Measurements from ENCODE around the gene TRIM65. TPM values are rescaled to one million over a fixed set of nuclear protein-coding genes. Genes with fewer than 3 reads are reported as not detected.
A peak's percentile ranks its signal among the peaks of the same experiment; 100 is the strongest.
"Not testable (repeated sequence)": the region's sequence is repeated elsewhere in the genome, so short reads cannot be mapped to it uniquely, and the experiment has no call there.

The TRIM65 gene
- total and polyA plus RNA-seq, 2 experiments from 2014 or later, result 12.5 to 16.8 TPM

DNA sequence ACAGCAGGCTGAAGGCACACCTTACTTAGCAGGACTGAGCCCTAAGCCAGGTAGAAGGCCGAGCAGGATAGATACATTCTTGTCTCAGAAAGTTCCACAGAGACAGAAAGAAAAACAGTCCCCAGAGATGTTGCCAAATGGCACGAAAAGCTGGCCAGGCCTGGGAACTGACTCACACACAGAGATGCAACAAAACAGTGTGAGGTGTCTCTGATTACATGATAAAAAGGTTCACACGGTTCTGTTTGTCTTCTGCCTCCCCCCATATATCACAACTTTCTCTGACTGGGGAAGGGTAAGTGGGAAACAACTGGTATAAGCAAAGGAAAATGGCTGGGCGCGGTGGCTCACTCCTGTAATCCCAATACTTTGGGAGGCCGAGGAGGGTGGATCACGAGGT, 43.3 kb downstream of the TRIM65 start:
- H3K4me1 ChIP-seq (ENCODE audit: insufficient read depth), result peaks cover 5% of the 10 kb centered on the region
- peak overlapping the region; percentile 87 for H3K4me2 ChIP-seq
- H3K9me3 ChIP-seq (ENCODE audit: low read depth), result no peaks in the 10 kb centered on the region
- no peaks in the 10 kb centered on the region for H3K27me3 ChIP-seq
- H3K4me3 ChIP-seq, result no peak overlapping the region
- WGBS (ENCODE audit: low lambda C conversion rate, missing lambda C conversion rate), result 82% methylated on average over 7 of the region's 7 CpGs
- H3K36me3 ChIP-seq (replicated peaks; ENCODE audit: insufficient read depth, low read depth), result no peaks in the 10 kb centered on the region
- H2AFZ ChIP-seq, result no peak overlapping the region
- no peak for TF ChIP-seq EZH2 (IDR thresholded peaks at IDR 0.05; ENCODE audit: borderline replicate concordance)
- TF ChIP-seq EZH2phosphoT487 (IDR thresholded peaks at IDR 0.05; ENCODE audit: low read depth, severe bottlenecking, unreplicated experiment), result no peak
- TF ChIP-seq, protein P1, sequence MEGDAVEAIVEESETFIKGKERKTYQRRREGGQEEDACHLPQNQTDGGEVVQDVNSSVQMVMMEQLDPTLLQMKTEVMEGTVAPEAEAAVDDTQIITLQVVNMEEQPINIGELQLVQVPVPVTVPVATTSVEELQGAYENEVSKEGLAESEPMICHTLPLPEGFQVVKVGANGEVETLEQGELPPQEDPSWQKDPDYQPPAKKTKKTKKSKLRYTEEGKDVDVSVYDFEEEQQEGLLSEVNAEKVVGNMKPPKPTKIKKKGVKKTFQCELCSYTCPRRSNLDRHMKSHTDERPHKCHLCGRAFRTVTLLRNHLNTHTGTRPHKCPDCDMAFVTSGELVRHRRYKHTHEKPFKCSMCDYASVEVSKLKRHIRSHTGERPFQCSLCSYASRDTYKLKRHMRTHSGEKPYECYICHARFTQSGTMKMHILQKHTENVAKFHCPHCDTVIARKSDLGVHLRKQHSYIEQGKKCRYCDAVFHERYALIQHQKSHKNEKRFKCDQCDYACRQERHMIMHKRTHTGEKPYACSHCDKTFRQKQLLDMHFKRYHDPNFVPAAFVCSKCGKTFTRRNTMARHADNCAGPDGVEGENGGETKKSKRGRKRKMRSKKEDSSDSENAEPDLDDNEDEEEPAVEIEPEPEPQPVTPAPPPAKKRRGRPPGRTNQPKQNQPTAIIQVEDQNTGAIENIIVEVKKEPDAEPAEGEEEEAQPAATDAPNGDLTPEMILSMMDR (IDR thresholded peaks at IDR 0.05; ENCODE audit: poor library complexity), result no peak
- no peak for DNase-seq (ENCODE audit: low spot score)
- H3K27ac ChIP-seq, result peak overlapping the region; percentile 81
- no peaks in the 10 kb centered on the region for H3K9me2 ChIP-seq (replicated peaks; ENCODE audit: insufficient read depth)
- peaks cover 24% of the 10 kb centered on the region for H3K79me2 ChIP-seq
- no peaks in the 10 kb centered on the region for H4K20me1 ChIP-seq (ENCODE audit: insufficient read depth, poor library complexity, severe bottlenecking)

DNA sequence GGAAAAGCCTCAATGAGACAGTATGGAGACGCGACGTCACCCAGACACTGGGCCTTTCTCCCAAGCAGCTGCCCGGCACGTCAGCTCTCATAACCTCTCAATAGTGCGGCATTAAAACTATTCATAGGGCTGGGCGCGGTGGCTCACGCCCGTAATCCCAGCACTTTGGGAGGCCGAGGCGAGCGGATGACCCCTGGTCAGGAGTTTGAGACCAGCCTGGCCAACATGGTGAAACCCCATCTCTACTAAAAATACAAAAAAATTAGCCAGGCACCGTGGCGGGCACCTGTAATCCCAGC, 45.1 kb downstream of the TRIM65 start:
- H3K9me3 ChIP-seq (ENCODE audit: low read depth); H4K20me1 ChIP-seq (ENCODE audit: insufficient read depth, poor library complexity, severe bottlenecking); H3K4me3 ChIP-seq; H3K9me2 ChIP-seq (replicated peaks; ENCODE audit: insufficient read depth); H3K27ac ChIP-seq; H3K36me3 ChIP-seq (replicated peaks; ENCODE audit: insufficient read depth, low read depth); DNase-seq (ENCODE audit: low spot score); H3K4me1 ChIP-seq (ENCODE audit: insufficient read depth); H3K27me3 ChIP-seq; H2AFZ ChIP-seq; H3K4me2 ChIP-seq: not testable (repeated sequence)
- H3K79me2 ChIP-seq, result peaks cover 24% of the 10 kb centered on the region
- WGBS (ENCODE audit: low lambda C conversion rate, missing lambda C conversion rate), result 97% methylated on average over 15 of the region's 15 CpGs

DNA sequence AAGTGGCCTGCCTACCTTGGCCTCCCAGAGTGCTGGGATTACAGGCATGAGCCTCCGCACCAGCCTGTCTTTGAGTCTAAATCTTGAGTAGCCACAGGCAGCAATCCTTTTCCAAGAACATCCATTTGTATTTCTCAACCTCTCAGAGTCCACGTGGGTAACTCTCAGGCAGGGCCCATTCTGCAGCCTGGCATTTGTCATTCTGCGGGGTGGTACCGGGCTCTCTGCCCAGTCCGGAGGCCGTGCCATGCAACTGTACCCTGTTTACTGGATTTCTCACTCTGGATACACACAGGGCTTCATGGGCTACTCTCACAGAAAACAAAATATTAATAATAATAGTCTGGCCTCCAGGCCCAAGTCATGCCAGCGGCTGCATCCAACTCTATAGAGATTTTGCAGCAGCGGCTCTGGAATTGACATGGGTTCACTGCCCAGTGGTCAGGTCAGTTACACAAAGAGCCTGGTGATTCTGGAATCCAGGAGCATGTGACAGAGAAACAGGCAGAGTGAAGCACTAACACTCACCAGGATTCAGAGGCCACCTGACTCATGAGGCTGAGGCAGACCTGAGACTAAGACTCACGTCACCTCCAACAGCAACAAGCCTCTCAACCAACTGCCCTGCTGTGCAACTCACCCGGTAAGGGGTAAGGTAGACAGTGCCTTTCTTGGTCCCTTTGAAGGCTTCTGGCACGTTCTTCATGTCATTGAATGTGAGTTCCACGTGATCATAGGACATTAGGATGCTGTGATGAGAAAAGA, 45.6 kb downstream of the TRIM65 start:
- TF ChIP-seq EZH2 (IDR thresholded peaks at IDR 0.05; ENCODE audit: borderline replicate concordance), result no peak
- TF ChIP-seq, protein P1 (IDR thresholded peaks at IDR 0.05; ENCODE audit: poor library complexity), result no peak
- no peak for TF ChIP-seq EZH2phosphoT487 (IDR thresholded peaks at IDR 0.05; ENCODE audit: low read depth, severe bottlenecking, unreplicated experiment)
- Histone ChIP-seq H3K9me2 (replicated peaks; ENCODE audit: insufficient read depth) (no peaks in the 10 kb centered on the region), H3K27me3 (no peaks in the 10 kb centered on the region), H3K36me3 (replicated peaks; ENCODE audit: insufficient read depth, low read depth) (no peaks in the 10 kb centered on the region), H3K79me2 (peaks cover 24% of the 10 kb centered on the region), H3K4me2 (no peak overlapping the region), H2AFZ (no peak overlapping the region), H4K20me1 (ENCODE audit: insufficient read depth, poor library complexity, severe bottlenecking) (no peaks in the 10 kb centered on the region), H3K4me1 (ENCODE audit: insufficient read depth) (peaks cover 7% of the 10 kb centered on the region), H3K4me3 (no peak overlapping the region), H3K27ac (no peak overlapping the region), H3K9me3 (ENCODE audit: low read depth) (no peaks in the 10 kb centered on the region)
- no peak for DNase-seq (ENCODE audit: low spot score)
- WGBS (ENCODE audit: low lambda C conversion rate, missing lambda C conversion rate), result 95% methylated on average over 12 of the region's 12 CpGs

DNA sequence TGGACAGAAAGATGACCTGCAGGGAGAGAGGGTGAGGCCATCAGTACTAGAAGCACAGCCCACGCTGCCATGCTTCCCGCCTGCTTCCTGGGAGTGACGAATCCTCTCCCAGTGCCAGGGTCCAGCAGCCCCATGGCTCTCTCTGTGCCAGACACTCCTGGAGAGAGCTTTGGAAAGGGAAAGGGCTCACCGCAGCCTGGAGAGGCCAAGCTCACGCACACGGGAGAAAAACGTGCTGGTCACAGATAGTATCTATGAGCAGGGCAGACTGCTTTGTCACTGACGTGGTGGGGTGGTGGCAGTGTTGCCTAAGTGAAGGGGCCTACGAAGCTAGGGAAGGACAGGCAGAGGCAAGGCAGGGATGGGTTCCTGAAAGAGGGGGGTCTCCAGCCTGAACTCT, 47.0 kb downstream of the TRIM65 start:
- H2AFZ ChIP-seq, result no peak overlapping the region
- H3K9me2 ChIP-seq (replicated peaks; ENCODE audit: insufficient read depth), result no peaks in the 10 kb centered on the region
- 95% methylated on average over 9 of the region's 9 CpGs for WGBS (ENCODE audit: low lambda C conversion rate, missing lambda C conversion rate)
- peaks cover 24% of the 10 kb centered on the region for H3K79me2 ChIP-seq
- H3K9me3 ChIP-seq (ENCODE audit: low read depth), result no peaks in the 10 kb centered on the region
- no peaks in the 10 kb centered on the region for H4K20me1 ChIP-seq (ENCODE audit: insufficient read depth, poor library complexity, severe bottlenecking)
- TF ChIP-seq EZH2phosphoT487 (IDR thresholded peaks at IDR 0.05; ENCODE audit: low read depth, severe bottlenecking, unreplicated experiment) (no peak), EZH2 (IDR thresholded peaks at IDR 0.05; ENCODE audit: borderline replicate concordance) (no peak)
- TF ChIP-seq, protein P1 (IDR thresholded peaks at IDR 0.05; ENCODE audit: poor library complexity), result no peak
- H3K4me2 ChIP-seq, result no peak overlapping the region
- no peak overlapping the region for H3K4me3 ChIP-seq
- no peaks in the 10 kb centered on the region for H3K36me3 ChIP-seq (replicated peaks; ENCODE audit: insufficient read depth, low read depth)
- no peak overlapping the region for H3K27ac ChIP-seq
- DNase-seq (ENCODE audit: low spot score), result peak; percentile 2
- no peaks in the 10 kb centered on the region for H3K27me3 ChIP-seq
- peaks cover 16% of the 10 kb centered on the region for H3K4me1 ChIP-seq (ENCODE audit: insufficient read depth)

Data from hepatocyte (in vitro differentiated cells).